ENCODE results near the gene MRPL44.

DNA sequence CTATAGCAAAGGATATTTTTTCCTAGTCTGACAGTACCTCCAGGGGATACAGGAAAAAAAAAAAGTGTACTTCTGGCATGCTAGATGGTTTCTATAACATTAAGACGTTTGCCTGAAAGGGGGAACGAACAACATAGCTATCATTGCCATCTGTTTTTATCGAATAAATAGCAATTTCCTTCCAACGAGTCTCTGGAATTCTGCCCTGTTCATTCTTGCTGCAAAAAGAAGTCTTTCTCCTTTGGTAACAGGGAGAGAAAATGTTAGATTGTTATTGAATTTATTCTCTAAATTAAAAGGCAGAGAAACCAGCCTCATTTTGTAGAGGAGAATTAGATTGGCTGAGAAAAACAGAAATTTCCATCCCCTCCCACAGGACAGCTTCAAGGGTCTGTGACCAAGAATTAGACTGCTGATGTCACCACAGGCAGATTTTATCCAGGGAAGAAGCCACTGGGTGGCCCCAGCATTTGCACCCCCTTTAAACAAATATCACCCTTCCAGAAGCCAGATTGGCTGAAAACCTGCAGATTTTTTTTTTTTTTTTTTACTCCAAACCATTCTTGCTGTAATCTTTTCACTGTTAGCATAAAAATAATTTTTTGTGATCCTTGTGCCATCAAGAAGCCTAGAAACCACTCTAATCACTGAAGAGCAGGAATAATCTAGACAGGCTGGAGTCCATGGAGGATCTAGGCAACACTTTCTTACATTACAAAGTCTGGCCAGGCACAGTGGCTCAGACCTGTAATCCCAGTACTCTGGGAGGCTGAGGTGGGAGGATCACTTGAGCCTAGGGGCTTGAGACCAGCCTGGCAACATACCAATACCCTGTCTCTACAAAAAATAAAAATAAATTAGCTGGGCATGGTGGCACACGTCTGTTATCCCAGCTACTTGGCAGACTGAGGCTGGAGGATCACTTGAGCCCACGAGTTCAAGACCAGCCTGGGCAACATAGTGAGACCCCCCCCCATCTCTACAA, 24.2 kb upstream of the MRPL44 start:
- TF ChIP-seq POLR2A (IDR thresholded peaks at IDR 0.05) (no peak), POLR2AphosphoS5 (IDR thresholded peaks at IDR 0.05; ENCODE audit: insufficient read depth in 1 of 2, low read depth in 1 of 2) (no peak)
- TF ChIP-seq, protein P1, sequence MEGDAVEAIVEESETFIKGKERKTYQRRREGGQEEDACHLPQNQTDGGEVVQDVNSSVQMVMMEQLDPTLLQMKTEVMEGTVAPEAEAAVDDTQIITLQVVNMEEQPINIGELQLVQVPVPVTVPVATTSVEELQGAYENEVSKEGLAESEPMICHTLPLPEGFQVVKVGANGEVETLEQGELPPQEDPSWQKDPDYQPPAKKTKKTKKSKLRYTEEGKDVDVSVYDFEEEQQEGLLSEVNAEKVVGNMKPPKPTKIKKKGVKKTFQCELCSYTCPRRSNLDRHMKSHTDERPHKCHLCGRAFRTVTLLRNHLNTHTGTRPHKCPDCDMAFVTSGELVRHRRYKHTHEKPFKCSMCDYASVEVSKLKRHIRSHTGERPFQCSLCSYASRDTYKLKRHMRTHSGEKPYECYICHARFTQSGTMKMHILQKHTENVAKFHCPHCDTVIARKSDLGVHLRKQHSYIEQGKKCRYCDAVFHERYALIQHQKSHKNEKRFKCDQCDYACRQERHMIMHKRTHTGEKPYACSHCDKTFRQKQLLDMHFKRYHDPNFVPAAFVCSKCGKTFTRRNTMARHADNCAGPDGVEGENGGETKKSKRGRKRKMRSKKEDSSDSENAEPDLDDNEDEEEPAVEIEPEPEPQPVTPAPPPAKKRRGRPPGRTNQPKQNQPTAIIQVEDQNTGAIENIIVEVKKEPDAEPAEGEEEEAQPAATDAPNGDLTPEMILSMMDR (IDR thresholded peaks at IDR 0.05): no peak

All from vagina (tissue), 2 donors.